Ishikawa (cell line): ENCODE measurements around the gene MOGAT1.

Experiments
- CEBPB ChIP-seq: IDR thresholded peaks from 2 replicates; pipeline ENCODE4 v1.6.1; 2012
- CREB1 ChIP-seq: IDR thresholded peaks from 2 replicates; pipeline ENCODE4 v1.6.1; 2012; ENCODE audit warnings: low read depth
- EGR1 ChIP-seq: IDR thresholded peaks from 2 replicates; pipeline ENCODE4 v1.6.1; 2012
- EP300 ChIP-seq: IDR thresholded peaks from 2 replicates; pipeline ENCODE4 v1.6.1; 2012; ENCODE audit warnings: borderline replicate concordance
- FOXM1 ChIP-seq: IDR thresholded peaks from 2 replicates; pipeline ENCODE4 v1.6.1; 2012; ENCODE audit warnings: low read depth, borderline replicate concordance
- NFIC ChIP-seq: IDR thresholded peaks from 2 replicates; pipeline ENCODE4 v1.6.1; 2012
- RAD21 ChIP-seq: IDR thresholded peaks from 2 replicates; pipeline ENCODE4 v1.6.1; 2012; ENCODE audit warnings: low read depth
- TAF1 ChIP-seq: IDR thresholded peaks from 2 replicates; pipeline ENCODE4 v1.6.1; 2012; ENCODE audit warnings: low read depth, mild to moderate bottlenecking
- TCF12 ChIP-seq: IDR thresholded peaks from 2 replicates; pipeline ENCODE4 v1.6.1; 2012; ENCODE audit warnings: low read depth
- TEAD4 ChIP-seq: IDR thresholded peaks from 2 replicates; pipeline ENCODE4 v1.6.1; 2012
- YY1 ChIP-seq: IDR thresholded peaks from 2 replicates; pipeline ENCODE4 v1.6.1; 2012; ENCODE audit warnings: low read depth
- ZBTB7A ChIP-seq: IDR thresholded peaks from 2 replicates; pipeline ENCODE4 v1.6.1; 2012; ENCODE audit warnings: low read depth
- TF ChIP-seq, protein P1 (sequence below): IDR thresholded peaks from 2 replicates; pipeline ENCODE4 v1.6.1; 2012
- TF ChIP-seq, protein P2 (sequence below): IDR thresholded peaks from 2 replicates; pipeline ENCODE4 v1.6.1; 2012; ENCODE audit warnings: low read depth, mild to moderate bottlenecking
- TF ChIP-seq, protein P3 (sequence below): IDR thresholded peaks from 2 replicates; pipeline ENCODE4 v1.6.1; 2012

MOGAT1 gene

DNA sequence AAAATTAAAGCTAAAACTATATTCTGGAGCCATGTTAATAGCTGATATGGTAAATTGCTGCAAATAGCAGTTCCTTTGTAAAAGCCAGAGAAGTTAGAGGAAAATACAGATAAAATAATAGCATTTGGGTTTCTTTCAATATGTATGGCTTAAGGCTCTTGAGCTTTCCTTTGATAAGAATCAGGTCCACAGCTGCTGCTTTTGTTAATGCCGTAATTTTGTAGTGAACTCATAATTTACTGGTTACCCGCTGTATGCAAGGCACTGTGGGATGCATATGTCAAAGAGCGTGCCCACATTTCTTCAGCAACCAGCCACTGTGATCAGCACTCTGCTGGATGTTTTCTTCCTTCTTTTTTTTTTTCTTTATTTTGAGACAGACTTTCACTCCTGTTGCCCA, 79.1 kb downstream of the MOGAT1 start:
- no peak for TF ChIP-seq TEAD4
- no peak for TF ChIP-seq TCF12
- no peak for TF ChIP-seq EP300
- TF ChIP-seq RAD21: no peak
- TF ChIP-seq NFIC: no peak
- no peak for TF ChIP-seq YY1

DNA sequence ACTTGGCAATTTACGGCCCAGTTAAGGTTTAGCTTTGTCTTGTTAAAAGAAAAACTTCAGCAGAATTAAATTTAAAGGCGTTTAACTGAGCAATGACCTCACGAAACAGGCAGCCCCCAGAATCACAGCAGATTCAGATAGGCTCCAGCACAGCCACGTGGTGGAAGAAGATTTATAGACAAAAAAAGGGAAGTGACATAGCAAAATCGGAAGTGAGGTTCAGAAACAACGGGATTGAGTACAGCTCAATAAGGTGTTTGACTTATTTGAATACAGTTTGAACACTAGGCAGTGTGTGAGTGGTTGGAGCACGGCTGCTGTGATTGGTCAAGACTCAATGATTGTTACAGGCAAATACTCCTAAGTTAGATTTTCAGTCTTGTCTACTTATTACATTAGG, 79.8 kb downstream of the MOGAT1 start:
- TF ChIP-seq RAD21 (no peak), YY1 (no peak), TAF1 (no peak), ZBTB7A (no peak), CREB1 (no peak), CEBPB (no peak), EP300 (no peak)
- TF ChIP-seq, protein P1, sequence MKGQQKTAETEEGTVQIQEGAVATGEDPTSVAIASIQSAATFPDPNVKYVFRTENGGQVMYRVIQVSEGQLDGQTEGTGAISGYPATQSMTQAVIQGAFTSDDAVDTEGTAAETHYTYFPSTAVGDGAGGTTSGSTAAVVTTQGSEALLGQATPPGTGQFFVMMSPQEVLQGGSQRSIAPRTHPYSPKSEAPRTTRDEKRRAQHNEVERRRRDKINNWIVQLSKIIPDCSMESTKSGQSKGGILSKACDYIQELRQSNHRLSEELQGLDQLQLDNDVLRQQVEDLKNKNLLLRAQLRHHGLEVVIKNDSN: no peak

DNA sequence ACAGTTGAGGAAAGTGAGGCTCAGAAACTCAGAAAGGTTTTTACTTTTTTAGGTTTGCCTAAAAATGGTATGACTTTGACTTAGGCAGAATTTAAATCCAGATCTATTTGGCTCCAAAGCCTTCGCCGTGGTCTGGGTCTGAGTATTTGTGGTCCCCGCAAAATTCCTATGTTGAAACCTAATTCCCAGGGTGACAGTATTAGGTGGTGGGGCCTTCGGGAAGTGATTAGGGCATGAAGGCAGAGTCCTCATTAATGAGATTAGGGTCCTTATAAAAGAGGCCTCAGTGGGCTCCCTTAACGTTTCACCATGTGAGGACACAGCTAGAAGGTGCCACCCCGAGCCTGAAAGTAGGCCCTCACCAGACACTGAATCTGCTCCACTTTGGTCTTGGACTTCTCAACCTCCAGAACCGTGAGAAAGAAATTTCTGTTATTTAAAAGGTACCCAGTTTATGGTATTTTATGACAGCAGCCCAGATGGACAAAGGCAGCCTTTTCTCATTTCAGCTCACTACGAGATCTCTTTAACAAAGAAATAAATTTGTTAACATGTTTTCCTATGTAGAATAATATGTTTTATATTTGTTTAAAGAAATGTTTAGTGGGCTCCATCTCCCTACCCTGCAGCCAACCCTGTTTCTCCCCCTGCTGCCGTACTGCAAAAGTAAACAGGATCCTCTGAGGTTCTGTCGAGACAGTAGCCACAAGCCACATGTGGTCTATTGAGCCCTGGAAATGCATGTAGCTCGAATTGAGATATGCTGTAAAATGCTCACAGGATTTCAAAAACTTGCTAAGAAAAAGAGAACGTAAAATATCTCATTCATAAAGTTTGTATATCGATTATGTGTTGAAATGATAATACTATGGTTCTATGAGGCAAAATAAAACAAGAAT, 80.6 kb downstream of the MOGAT1 start:
- TF ChIP-seq TEAD4 (no peak), CREB1 (no peak), TCF12 (no peak), CEBPB (no peak), EP300 (no peak), EGR1 (no peak), YY1 (no peak), RAD21 (no peak)
- TF ChIP-seq, protein P2, sequence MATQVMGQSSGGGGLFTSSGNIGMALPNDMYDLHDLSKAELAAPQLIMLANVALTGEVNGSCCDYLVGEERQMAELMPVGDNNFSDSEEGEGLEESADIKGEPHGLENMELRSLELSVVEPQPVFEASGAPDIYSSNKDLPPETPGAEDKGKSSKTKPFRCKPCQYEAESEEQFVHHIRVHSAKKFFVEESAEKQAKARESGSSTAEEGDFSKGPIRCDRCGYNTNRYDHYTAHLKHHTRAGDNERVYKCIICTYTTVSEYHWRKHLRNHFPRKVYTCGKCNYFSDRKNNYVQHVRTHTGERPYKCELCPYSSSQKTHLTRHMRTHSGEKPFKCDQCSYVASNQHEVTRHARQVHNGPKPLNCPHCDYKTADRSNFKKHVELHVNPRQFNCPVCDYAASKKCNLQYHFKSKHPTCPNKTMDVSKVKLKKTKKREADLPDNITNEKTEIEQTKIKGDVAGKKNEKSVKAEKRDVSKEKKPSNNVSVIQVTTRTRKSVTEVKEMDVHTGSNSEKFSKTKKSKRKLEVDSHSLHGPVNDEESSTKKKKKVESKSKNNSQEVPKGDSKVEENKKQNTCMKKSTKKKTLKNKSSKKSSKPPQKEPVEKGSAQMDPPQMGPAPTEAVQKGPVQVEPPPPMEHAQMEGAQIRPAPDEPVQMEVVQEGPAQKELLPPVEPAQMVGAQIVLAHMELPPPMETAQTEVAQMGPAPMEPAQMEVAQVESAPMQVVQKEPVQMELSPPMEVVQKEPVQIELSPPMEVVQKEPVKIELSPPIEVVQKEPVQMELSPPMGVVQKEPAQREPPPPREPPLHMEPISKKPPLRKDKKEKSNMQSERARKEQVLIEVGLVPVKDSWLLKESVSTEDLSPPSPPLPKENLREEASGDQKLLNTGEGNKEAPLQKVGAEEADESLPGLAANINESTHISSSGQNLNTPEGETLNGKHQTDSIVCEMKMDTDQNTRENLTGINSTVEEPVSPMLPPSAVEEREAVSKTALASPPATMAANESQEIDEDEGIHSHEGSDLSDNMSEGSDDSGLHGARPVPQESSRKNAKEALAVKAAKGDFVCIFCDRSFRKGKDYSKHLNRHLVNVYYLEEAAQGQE: no peak

DNA sequence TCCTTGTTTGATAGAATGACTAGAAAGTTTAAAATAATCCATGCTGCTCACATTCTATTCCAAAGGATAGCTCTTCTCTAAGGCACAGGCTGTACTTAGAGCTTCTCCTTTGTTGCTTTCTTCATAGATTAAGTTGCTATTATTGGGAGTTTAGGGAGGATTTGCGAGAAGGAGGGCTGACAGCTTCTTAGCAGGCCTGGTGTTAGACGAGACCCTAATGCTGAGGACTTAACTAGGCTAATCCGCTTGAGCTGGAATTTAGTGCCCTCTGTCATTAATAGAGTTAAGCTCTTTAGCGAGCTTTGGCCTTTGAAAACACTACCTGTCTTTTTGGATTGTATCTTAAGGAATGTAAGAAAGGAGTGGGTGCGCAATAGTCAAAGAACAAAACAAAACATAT, 81.3 kb downstream of the MOGAT1 start:
- no peak for TF ChIP-seq EP300

DNA sequence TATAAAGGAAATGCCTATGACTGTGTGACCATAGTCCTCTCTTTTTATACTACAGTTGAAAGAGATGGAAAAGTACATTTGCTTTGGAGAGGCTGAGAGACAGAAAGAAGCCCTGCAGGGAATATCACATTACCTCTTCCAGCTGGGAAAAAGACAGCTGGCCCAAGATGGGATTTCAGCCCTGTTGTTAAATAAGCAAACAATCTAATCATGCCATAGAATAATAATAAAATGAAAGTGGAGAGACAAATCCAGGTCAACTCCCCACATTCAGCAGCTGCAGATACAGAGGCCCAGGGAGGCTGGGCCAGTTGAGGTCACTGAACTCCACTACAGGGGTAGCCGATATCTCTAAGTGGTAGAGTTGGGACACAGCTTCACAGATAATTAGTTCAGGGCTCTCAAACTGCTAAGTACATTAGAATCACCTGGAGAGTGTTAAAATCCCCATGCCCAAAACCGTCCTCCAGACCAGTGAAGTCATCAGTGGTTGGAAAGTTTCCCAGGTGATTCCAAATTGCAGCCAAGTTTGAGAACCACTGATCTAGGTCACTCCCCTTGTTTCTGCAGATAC, 81.9 kb downstream of the MOGAT1 start:
- TF ChIP-seq ZBTB7A (no peak), TEAD4 (no peak), CEBPB (no peak), NFIC (no peak), CREB1 (no peak), FOXM1 (no peak)
- TF ChIP-seq, protein P3, sequence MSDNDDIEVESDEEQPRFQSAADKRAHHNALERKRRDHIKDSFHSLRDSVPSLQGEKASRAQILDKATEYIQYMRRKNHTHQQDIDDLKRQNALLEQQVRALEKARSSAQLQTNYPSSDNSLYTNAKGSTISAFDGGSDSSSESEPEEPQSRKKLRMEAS: no peak
- TF ChIP-seq, protein P1: no peak

DNA sequence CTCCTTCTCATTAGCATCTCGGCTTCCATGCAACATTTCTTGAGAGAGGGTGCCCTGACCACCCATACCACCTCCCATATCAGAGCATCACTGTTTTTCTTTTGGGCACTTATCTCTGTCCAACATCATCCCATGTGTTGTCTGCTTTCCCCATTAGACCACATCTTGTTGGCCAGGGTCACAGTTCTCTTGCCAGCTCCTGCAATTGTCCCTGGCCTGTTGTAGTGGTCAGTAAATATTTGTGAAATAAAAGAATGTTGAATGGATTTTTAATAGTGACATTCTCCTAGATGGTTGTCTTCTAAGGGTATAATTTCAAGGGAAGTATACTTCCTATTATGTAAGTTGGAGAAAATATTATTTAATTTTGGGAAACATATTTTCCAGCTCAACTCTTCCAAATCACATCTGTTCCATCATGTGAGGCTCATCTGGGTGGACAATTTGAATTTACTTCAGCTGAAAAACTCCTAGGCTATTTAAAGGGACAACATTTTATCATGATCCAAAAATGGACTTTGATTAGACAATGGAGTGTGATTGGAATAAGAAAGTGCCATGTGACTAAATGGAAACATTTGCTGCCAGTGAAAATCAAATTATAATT, 83.0 kb downstream of the MOGAT1 start:
- TF ChIP-seq TCF12: no peak
- no peak for TF ChIP-seq ZBTB7A
- no peak for TF ChIP-seq TEAD4
- TF ChIP-seq, protein P2: no peak
- no peak for TF ChIP-seq CREB1
- no peak for TF ChIP-seq EP300
- no peak for TF ChIP-seq NFIC
- TF ChIP-seq YY1: no peak
